SK-N-SH (cell line): ENCODE measurements around the gene SDR42E1. TPM values are rescaled to one million over a fixed set of nuclear protein-coding genes. Genes with fewer than 3 reads are reported as not detected.

ENCODE experiments used
- CTCF ChIA-PET: fragments of 300-600, 350-600 bp; formaldehyde crosslinking; extraction: SDS; loops from one replicate; lab custom pipeline; 2021; lab: Yijun Ruan, JAX
- POLR2A ChIA-PET: fragments of 350-600 bp; sonication (Branson Sonifier 250); formaldehyde crosslinking; extraction: SDS; loops from one replicate; lab custom pipeline; 2020; ENCODE audit warnings: antibody characterized with exemption, inconsistent platforms; lab: Yijun Ruan, JAX
- DNase-seq: peaks from one replicate; pipeline ENCODE4 v3.0.0; 2012
- H2AFZ ChIP-seq: fragments of 200-600 bp; sonication (generic); 2 replicates; pipeline ENCODE4 v1.8.1; 2016; ENCODE audit warnings: antibody characterized with exemption, mild to moderate bottlenecking, low read depth
- H3F3A ChIP-seq: fragments of 200-600 bp; sonication (generic); replicated peaks from 2 replicates; pipeline ENCODE3; 2016; ENCODE audit warnings: antibody characterized with exemption, mild to moderate bottlenecking; ENCODE audit not compliant: insufficient read depth
- H3K27ac ChIP-seq, 2 experiments: fragments of 200-500 bp in 1 of 2; fragments of 200-600 bp in 1 of 2; sonication (Bioruptor generic) in 1 of 2; sonication (generic), shearing (Covaris generic) in 1 of 2; 2 replicates each; pipeline versions ENCODE4 v1.5.1 to v1.6.1; 2014 to 2016; ENCODE audit warnings: low read depth in 2 of 2, inconsistent platforms in 1 of 2, low read length in 1 of 2, mild to moderate bottlenecking in 1 of 2, mixed read lengths in 1 of 2
- H3K27me3 ChIP-seq: fragments of 200-600 bp; sonication (generic), shearing (Covaris generic); 2 replicates; pipeline ENCODE4 v1.6.1; 2016; ENCODE audit warnings: mixed run types; ENCODE audit not compliant: insufficient read depth
- H3K36me3 ChIP-seq, 2 experiments: fragments of 200-500 bp in 1 of 2; fragments of 200-600 bp in 1 of 2; sonication (Bioruptor generic) in 1 of 2; sonication (generic) in 1 of 2; replicated peaks in 1 of 2; 2 replicates each; pipeline versions ENCODE3 to v1.5.1; 2014 to 2016; ENCODE audit warnings: low read length in 1 of 2, mild to moderate bottlenecking in 1 of 2; ENCODE audit not compliant: insufficient read depth in 2 of 2, control insufficient read depth in 1 of 2
- H3K4me1 ChIP-seq, 2 experiments: fragments of 200-500 bp in 1 of 2; fragments of 200-600 bp in 1 of 2; sonication (Bioruptor generic) in 1 of 2; sonication (generic), shearing (Covaris generic) in 1 of 2; 2 replicates each; pipeline versions ENCODE4 v1.5.1 to v1.6.1; 2014 to 2016; ENCODE audit warnings: low read depth in 1 of 2, low read length in 1 of 2, mixed run types in 1 of 2; ENCODE audit not compliant: insufficient read depth in 2 of 2, control insufficient read depth in 1 of 2
- H3K4me2 ChIP-seq: fragments of 200-600 bp; sonication (generic), shearing (Covaris generic); 2 replicates; pipeline ENCODE4 v1.6.1; 2017; ENCODE audit warnings: mixed run types
- H3K4me3 ChIP-seq, 2 experiments: fragments of 200-500 bp in 1 of 2; fragments of 200-600 bp in 1 of 2; sonication (Bioruptor generic) in 1 of 2; sonication (generic), shearing (Covaris generic) in 1 of 2; 2 replicates each; pipeline versions ENCODE4 v1.5.1 to v1.8.1; 2014 to 2016; ENCODE audit warnings: low read depth in 2 of 2, inconsistent platforms in 1 of 2, low read length in 1 of 2, mild to moderate bottlenecking in 1 of 2, mixed read lengths in 1 of 2, moderate library complexity in 1 of 2
- H3K79me2 ChIP-seq: fragments of 200-600 bp; sonication (generic); 2 replicates; pipeline ENCODE4 v1.8.1; 2017; ENCODE audit warnings: mild to moderate bottlenecking; ENCODE audit not compliant: insufficient read depth
- H3K9ac ChIP-seq: fragments of 200-600 bp; sonication (generic); 2 replicates; pipeline ENCODE4 v1.6.1; 2017; ENCODE audit warnings: mixed run types
- H3K9me2 ChIP-seq: fragments of 200-600 bp; sonication (generic); 2 replicates; pipeline ENCODE4 v1.6.1; 2017; ENCODE audit warnings: mixed run types
- H3K9me3 ChIP-seq: fragments of 200-600 bp; sonication (generic); 2 replicates; pipeline ENCODE4 v1.6.1; 2017; ENCODE audit warnings: mixed run types, mild to moderate bottlenecking, moderate library complexity
- H4K20me1 ChIP-seq: fragments of 200-600 bp; sonication (generic); 2 replicates; pipeline ENCODE4 v1.6.1; 2017; ENCODE audit warnings: mild to moderate bottlenecking, mixed run types; ENCODE audit not compliant: insufficient read depth
- FOSL2 ChIP-seq: IDR thresholded peaks from 2 replicates; pipeline ENCODE4 v1.4.0; 2012; ENCODE audit warnings: low read depth, mild to moderate bottlenecking, moderate library complexity, borderline replicate concordance
- FOXJ3 ChIP-seq: sonication (generic); formaldehyde crosslinking; IDR thresholded peaks from 2 replicates; pipeline ENCODE4 v1.5.1; 2020; ENCODE audit warnings: mild to moderate bottlenecking, missing genetic modification reagents
- FOXM1 ChIP-seq: IDR thresholded peaks from 2 replicates; pipeline ENCODE4 v1.4.0; 2012; ENCODE audit warnings: low read depth, mild to moderate bottlenecking
- NFIC ChIP-seq: IDR thresholded peaks from 2 replicates; pipeline ENCODE4 v1.4.0; 2012; ENCODE audit warnings: borderline replicate concordance
- RFX5 ChIP-seq: IDR thresholded peaks from 2 replicates; pipeline ENCODE4 v1.6.1; 2012; ENCODE audit warnings: mild to moderate bottlenecking, improper control_type of control experiment, low read length
- SMC3 ChIP-seq: IDR thresholded peaks from 2 replicates; pipeline ENCODE4 v1.6.1; 2012; ENCODE audit warnings: low read depth, low read length, improper control_type of control experiment
- TEAD4 ChIP-seq: IDR thresholded peaks from 2 replicates; pipeline ENCODE4 v1.4.0; 2012; ENCODE audit warnings: mild to moderate bottlenecking, borderline replicate concordance; ENCODE audit not compliant: insufficient read depth
- ZBTB33 ChIP-seq: IDR thresholded peaks from 2 replicates; pipeline ENCODE4 v1.4.0; 2012; ENCODE audit warnings: low read depth, borderline replicate concordance
- WGBS: methylation state at CpG from one replicate; pipeline ENCODE4 v1.1.6; 2017; ENCODE audit warnings: low lambda C conversion rate; 5-methylcytosine and 5-hydroxymethylcytosine counted together
- polyA plus RNA-seq, 3 experiments: library from polyadenylated mRNA; depleted of rRNA; stranded (reverse); fragments of >200 nt; gene quantifications; 2 replicates each; pipeline ENCODE4 v1.2.3, GENCODE V29; 2012
- TF ChIP-seq, protein P1 (sequence below): fragments of 200-600 bp; sonication (generic); IDR thresholded peaks from 2 replicates; pipeline ENCODE4 v1.6.1; 2017; ENCODE audit warnings: antibody characterized with exemption, mild to moderate bottlenecking, moderate library complexity
- TF ChIP-seq, protein P2 (sequence below): fragments of 150-350 bp; IDR thresholded peaks from 2 replicates; pipeline ENCODE4 v1.6.1; 2016; ENCODE audit warnings: mild to moderate bottlenecking, low read depth, low read length

The SDR42E1 gene
- polyA plus RNA-seq, 1 of the 3 experiments (the other 2 are of a cell fraction): not detected

GRCh38 chr16:81994485-81994884, 16.8 kb downstream of the SDR42E1 start:
- peaks cover 4% of the 10 kb centered on the region for H3F3A ChIP-seq
- no peak overlapping the region for H3K27ac ChIP-seq
- ChIA-PET POLR2A (no interaction called here), CTCF (no interaction called here)
- H3K9me2 ChIP-seq: no peaks in the 10 kb centered on the region
- H3K9ac ChIP-seq: no peak overlapping the region
- no peaks in the 10 kb centered on the region for H3K79me2 ChIP-seq
- 61% methylated on average over 5 of the region's 5 CpGs for WGBS
- H3K36me3 ChIP-seq: no peaks in the 10 kb centered on the region
- no peak for DNase-seq
- H3K4me2 ChIP-seq: no peak overlapping the region
- TF ChIP-seq FOXJ3 (CRISPR knock-in tag): no peak
- TF ChIP-seq, protein P1, sequence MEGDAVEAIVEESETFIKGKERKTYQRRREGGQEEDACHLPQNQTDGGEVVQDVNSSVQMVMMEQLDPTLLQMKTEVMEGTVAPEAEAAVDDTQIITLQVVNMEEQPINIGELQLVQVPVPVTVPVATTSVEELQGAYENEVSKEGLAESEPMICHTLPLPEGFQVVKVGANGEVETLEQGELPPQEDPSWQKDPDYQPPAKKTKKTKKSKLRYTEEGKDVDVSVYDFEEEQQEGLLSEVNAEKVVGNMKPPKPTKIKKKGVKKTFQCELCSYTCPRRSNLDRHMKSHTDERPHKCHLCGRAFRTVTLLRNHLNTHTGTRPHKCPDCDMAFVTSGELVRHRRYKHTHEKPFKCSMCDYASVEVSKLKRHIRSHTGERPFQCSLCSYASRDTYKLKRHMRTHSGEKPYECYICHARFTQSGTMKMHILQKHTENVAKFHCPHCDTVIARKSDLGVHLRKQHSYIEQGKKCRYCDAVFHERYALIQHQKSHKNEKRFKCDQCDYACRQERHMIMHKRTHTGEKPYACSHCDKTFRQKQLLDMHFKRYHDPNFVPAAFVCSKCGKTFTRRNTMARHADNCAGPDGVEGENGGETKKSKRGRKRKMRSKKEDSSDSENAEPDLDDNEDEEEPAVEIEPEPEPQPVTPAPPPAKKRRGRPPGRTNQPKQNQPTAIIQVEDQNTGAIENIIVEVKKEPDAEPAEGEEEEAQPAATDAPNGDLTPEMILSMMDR: peak; percentile 30
- H4K20me1 ChIP-seq: no peaks in the 10 kb centered on the region
- no peak overlapping the region for H2AFZ ChIP-seq
- H3K4me1 ChIP-seq: peaks cover 0 to 4% of the 10 kb centered on the region in 2 experiments; a peak in 3 of 4 replicates
- H3K4me3 ChIP-seq: no peak overlapping the region
- H3K27me3 ChIP-seq: no peaks in the 10 kb centered on the region
- H3K9me3 ChIP-seq: no peaks in the 10 kb centered on the region

DNA sequence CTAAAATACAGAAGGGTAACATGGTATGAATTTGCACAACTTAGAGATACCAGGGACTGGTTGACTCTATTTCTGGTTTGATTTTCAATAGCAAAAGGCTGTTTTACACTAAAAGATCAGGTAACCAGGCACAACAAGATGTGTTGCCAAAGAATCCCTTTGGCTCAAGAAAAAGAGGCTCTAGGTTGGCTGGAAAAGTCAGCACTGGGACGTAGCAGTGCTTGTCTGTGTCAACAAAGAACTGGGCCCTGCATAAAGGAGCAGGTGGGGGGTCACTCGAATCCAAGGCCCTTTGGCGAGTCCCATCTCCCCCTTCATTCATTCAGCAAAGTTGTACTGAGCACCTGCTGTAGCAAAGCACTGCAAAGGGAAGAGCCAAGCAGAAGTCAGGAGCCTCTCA, 18.4 kb downstream of the SDR42E1 start:
- Histone ChIP-seq H3K79me2 (no peaks in the 10 kb centered on the region), H3K27ac (no peak overlapping the region), H3K27me3 (no peaks in the 10 kb centered on the region; the same call in 1 of the 2 replicates), H4K20me1 (no peaks in the 10 kb centered on the region), H3F3A (peaks cover 4% of the 10 kb centered on the region), H3K4me2 (no peak overlapping the region), H3K9ac (no peak overlapping the region), H3K4me1 (peaks cover 0 to 4% of the 10 kb centered on the region in 2 experiments; a peak in 3 of 4 replicates), H3K36me3 (no peaks in the 10 kb centered on the region), H3K4me3 (no peak overlapping the region), H3K9me3 (no peaks in the 10 kb centered on the region), H2AFZ (no peak overlapping the region), H3K9me2 (no peaks in the 10 kb centered on the region)
- TF ChIP-seq FOSL2 (no peak), RFX5 (no peak), ZBTB33 (no peak), NFIC (no peak), TEAD4 (no peak), FOXM1 (no peak), SMC3 (no peak)
- TF ChIP-seq, protein P2, sequence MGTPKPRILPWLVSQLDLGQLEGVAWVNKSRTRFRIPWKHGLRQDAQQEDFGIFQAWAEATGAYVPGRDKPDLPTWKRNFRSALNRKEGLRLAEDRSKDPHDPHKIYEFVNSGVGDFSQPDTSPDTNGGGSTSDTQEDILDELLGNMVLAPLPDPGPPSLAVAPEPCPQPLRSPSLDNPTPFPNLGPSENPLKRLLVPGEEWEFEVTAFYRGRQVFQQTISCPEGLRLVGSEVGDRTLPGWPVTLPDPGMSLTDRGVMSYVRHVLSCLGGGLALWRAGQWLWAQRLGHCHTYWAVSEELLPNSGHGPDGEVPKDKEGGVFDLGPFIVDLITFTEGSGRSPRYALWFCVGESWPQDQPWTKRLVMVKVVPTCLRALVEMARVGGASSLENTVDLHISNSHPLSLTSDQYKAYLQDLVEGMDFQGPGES: no peak
- CTCF ChIA-PET: no interaction called here
- WGBS: 8% methylated on average over 3 of the region's 3 CpGs
- DNase-seq: no peak
- POLR2A ChIA-PET: no interaction called here
